Gastroesophageal sphincter (tissue), 3 donors: ENCODE data around the gene MXD4.

Experiments used
- CTCF ChIP-seq, 4 experiments: fragments of 200-600 bp in 2 of 4; fragments of 450-650 bp in 2 of 4; sonication (generic) in 1 of 4; IDR thresholded peaks; one replicate each; pipeline ENCODE4 v1.5.1; 2017 to 2019; ENCODE audit warnings: antibody characterized with exemption in 4 of 4, mild to moderate bottlenecking in 2 of 4, moderate library complexity in 2 of 4
- POLR2A ChIP-seq, 2 donors: fragments of 450-650 bp; IDR thresholded peaks; one replicate each; pipeline ENCODE4 v1.6.1; 2017; ENCODE audit warnings: antibody characterized with exemption in 2 of 2, mild to moderate bottlenecking in 2 of 2, moderate library complexity in 1 of 2

- TF ChIP-seq CTCF (IDR thresholded peaks at IDR 0.05) (no peak), POLR2A (IDR thresholded peaks at IDR 0.05) (no peak)
These were observed 7.8 kb upstream of the MXD4 start for GRCh38 chr4:2269618-2270163.
